ENCODE results near the gene SIRPB1.

DNA sequence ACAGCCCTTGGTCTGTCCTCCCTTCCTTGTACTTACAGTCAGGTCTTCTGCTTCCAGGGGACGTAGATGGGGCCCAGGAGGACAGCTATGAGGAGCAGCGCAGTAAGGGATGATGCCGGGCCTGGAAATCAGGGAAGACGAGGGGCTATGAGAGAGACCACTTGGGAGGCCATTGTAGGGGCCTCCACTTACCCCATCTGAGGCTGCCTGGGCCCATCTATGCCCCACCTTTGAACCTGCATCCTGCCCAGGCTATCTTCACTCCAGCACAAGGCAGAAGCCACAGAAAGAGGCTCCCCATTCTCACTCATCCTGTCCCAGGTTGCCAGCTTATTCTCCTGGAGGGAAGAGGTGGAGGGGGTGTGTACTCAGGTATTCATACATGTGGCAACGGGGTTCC lies 10.4 kb upstream of the SIRPB1 start:
- TF ChIP-seq, protein P1, sequence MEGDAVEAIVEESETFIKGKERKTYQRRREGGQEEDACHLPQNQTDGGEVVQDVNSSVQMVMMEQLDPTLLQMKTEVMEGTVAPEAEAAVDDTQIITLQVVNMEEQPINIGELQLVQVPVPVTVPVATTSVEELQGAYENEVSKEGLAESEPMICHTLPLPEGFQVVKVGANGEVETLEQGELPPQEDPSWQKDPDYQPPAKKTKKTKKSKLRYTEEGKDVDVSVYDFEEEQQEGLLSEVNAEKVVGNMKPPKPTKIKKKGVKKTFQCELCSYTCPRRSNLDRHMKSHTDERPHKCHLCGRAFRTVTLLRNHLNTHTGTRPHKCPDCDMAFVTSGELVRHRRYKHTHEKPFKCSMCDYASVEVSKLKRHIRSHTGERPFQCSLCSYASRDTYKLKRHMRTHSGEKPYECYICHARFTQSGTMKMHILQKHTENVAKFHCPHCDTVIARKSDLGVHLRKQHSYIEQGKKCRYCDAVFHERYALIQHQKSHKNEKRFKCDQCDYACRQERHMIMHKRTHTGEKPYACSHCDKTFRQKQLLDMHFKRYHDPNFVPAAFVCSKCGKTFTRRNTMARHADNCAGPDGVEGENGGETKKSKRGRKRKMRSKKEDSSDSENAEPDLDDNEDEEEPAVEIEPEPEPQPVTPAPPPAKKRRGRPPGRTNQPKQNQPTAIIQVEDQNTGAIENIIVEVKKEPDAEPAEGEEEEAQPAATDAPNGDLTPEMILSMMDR (optimal IDR thresholded peaks at IDR 0.05 in 1 of 3, IDR thresholded peaks at IDR 0.05 in 1 of 3, conservative IDR thresholded peaks at IDR 0.05 in 1 of 3; ENCODE audit: extremely low read depth in 1 of 3, insufficient read depth in 2 of 3, low read length in 3 of 3) = no peak
- no peak for TF ChIP-seq EZH2 (IDR thresholded peaks at IDR 0.05; ENCODE audit: low read length)

Data from keratinocyte (primary cell).